ENCODE measurements around the gene LITAFD. TPM values are rescaled to one million over a fixed set of nuclear protein-coding genes. Genes with fewer than 3 reads are reported as not detected.

The LITAFD gene
- polyA plus RNA-seq, 3 donors: not detected

- no peak for DNase-seq
- peak overlapping the region in 1 of 7 donors; percentile 53 for H3K27ac Mint-ChIP-seq
- Histone ChIP-seq H3K4me1 (ENCODE audit: control insufficient read depth in 1 of 2, insufficient read depth in 2 of 2, low read length in 2 of 2) (peaks cover 0 to 3% of the 10 kb centered on the region in 2 donors), H3K9me3 (replicated peaks in 1 of 2; ENCODE audit: control insufficient read depth in 1 of 2, insufficient read depth in 1 of 2, low read length in 2 of 2) (no peaks in the 10 kb centered on the region), H3K79me2 (ENCODE audit: insufficient read depth, low read length) (peaks cover 22% of the 10 kb centered on the region), H4K20me1 (ENCODE audit: insufficient read depth, low read length) (peaks cover 46% of the 10 kb centered on the region), H3K27ac (ENCODE audit: low read depth in 1 of 2, low read length in 2 of 2) (no peak overlapping the region), H2AFZ (ENCODE audit: insufficient read depth, low read depth, low read length, poor library complexity, severe bottlenecking) (no peak overlapping the region), H3K27me3 (ENCODE audit: control insufficient read depth in 2 of 2, insufficient read depth in 2 of 2, low read length in 2 of 2) (no peaks in the 10 kb centered on the region), H3K4me3 (replicated peaks in 1 of 3; ENCODE audit: low read depth in 2 of 3, low read length in 3 of 3) (no peak overlapping the region), H3K4me2 (replicated peaks; ENCODE audit: extremely low read depth, low read length, poor library complexity, severe bottlenecking) (no peak overlapping the region), H3K36me3 (replicated peaks in 1 of 2; ENCODE audit: control insufficient read depth in 1 of 2, insufficient read depth in 2 of 2, low read length in 2 of 2) (peaks cover 48 to 79% of the 10 kb centered on the region in 2 donors), H3K9ac (ENCODE audit: insufficient read depth, low read length, poor library complexity, severe bottlenecking) (no peak overlapping the region)
- H3K4me1 Mint-ChIP-seq: peaks cover 8% of the 10 kb centered on the region
- peaks cover 0 to 6% (median 3%) of the 10 kb centered on the region in 3 donors for H3K27me3 Mint-ChIP-seq (ENCODE audit: low read depth in 3 of 3)
- no peak overlapping the region for H3K4me3 Mint-ChIP-seq
- H3K9me3 Mint-ChIP-seq: peaks cover 0 to 5% (median 0%) of the 10 kb centered on the region in 7 donors
- intact Hi-C loops (cut with micrococcal nuclease): no loop called here
- no peak for TF ChIP-seq CTCF (IDR thresholded peaks at IDR 0.05)
- H3K36me3 Mint-ChIP-seq: peaks cover 66 to 95% of the 10 kb centered on the region in 2 donors
- WGBS (ENCODE audit: insufficient coverage): 73% methylated on average over 4 of the region's 5 CpGs
These were observed 26.2 kb upstream of the LITAFD start for GRCh38 chr16:8855972-8856371.

GRCh38 chr16:8858994-8859912 lies 22.9 kb upstream of the LITAFD start:
- peaks cover 51% of the 10 kb centered on the region for H3K79me2 ChIP-seq (ENCODE audit: insufficient read depth, low read length)
- H4K20me1 ChIP-seq (ENCODE audit: insufficient read depth, low read length): peaks cover 79% of the 10 kb centered on the region
- no peak overlapping the region for H3K4me2 ChIP-seq (replicated peaks; ENCODE audit: extremely low read depth, low read length, poor library complexity, severe bottlenecking)
- Mint-ChIP-seq H3K36me3 (peaks cover 40 to 66% of the 10 kb centered on the region in 2 donors), H3K27ac (no peak overlapping the region), H3K27me3 (ENCODE audit: low read depth in 3 of 3) (no peaks in the 10 kb centered on the region), H3K4me3 (no peak overlapping the region), H3K9me3 (peaks cover 0 to 4% (median 0%) of the 10 kb centered on the region in 7 donors), H3K4me1 (peaks cover 4% of the 10 kb centered on the region)
- H3K4me3 ChIP-seq (replicated peaks in 1 of 3; ENCODE audit: low read depth in 2 of 3, low read length in 3 of 3): no peak overlapping the region
- no peak overlapping the region for H3K27ac ChIP-seq (ENCODE audit: low read depth in 1 of 2, low read length in 2 of 2)
- TF ChIP-seq CTCF (IDR thresholded peaks at IDR 0.05): no peak
- DNase-seq: no peak
- 95% methylated on average over 26 of the region's 31 CpGs for WGBS (ENCODE audit: insufficient coverage)
- H3K9ac ChIP-seq (ENCODE audit: insufficient read depth, low read length, poor library complexity, severe bottlenecking): no peak overlapping the region
- peaks cover 34 to 48% of the 10 kb centered on the region in 2 donors for H3K36me3 ChIP-seq (replicated peaks in 1 of 2; ENCODE audit: control insufficient read depth in 1 of 2, insufficient read depth in 2 of 2, low read length in 2 of 2)
- H3K27me3 ChIP-seq (ENCODE audit: control insufficient read depth in 2 of 2, insufficient read depth in 2 of 2, low read length in 2 of 2): no peaks in the 10 kb centered on the region
- H2AFZ ChIP-seq (ENCODE audit: insufficient read depth, low read depth, low read length, poor library complexity, severe bottlenecking): no peak overlapping the region
- no peaks in the 10 kb centered on the region for H3K4me1 ChIP-seq (ENCODE audit: control insufficient read depth in 1 of 2, insufficient read depth in 2 of 2, low read length in 2 of 2)
- intact Hi-C loops (cut with micrococcal nuclease): no loop called here
- H3K9me3 ChIP-seq (replicated peaks in 1 of 2; ENCODE audit: control insufficient read depth in 1 of 2, insufficient read depth in 1 of 2, low read length in 2 of 2): no peaks in the 10 kb centered on the region
